H1 (cell line): ENCODE measurements around the gene RERE. TPM values are rescaled to one million over a fixed set of nuclear protein-coding genes. Genes with fewer than 3 reads are reported as not detected.

ENCODE experiments used
- CTCF ChIA-PET: fragments of 300-600 bp; sonication (Branson Sonifier 250); formaldehyde crosslinking; loops from one replicate; lab custom pipeline; 2021; ENCODE audit not compliant: partially characterized antibody; lab: Charles Lee
- POLR2A ChIA-PET: fragments of 300-600 bp; sonication (Branson Sonifier 250); formaldehyde crosslinking; loops from one replicate; lab custom pipeline; 2021; ENCODE audit warnings: inconsistent platforms; ENCODE audit not compliant: partially characterized antibody; lab: Charles Lee
- DNase-seq, 2 experiments: peaks; one replicate each; pipeline versions ENCODE4 v3.0.0 to v3.0.0-alpha.2; 2010 to 2022; ENCODE audit warnings: low spot score in 2 of 2, low read depth in 1 of 2, mixed read lengths in 1 of 2
- FAIRE-seq: peaks from 2 replicates; lab custom pipeline; 2011; peaks lifted over from hg19 to GRCh38; lab: Jason Lieb, UNC
- H2AFZ ChIP-seq: 2 replicates; pipeline ENCODE4 v1.8.1; 2012; ENCODE audit warnings: low read length, inconsistent platforms
- H2AK5ac ChIP-seq: 2 replicates; pipeline ENCODE4 v1.6.1; 2013; ENCODE audit warnings: low read depth, low read length
- H2BK120ac ChIP-seq: replicated peaks from 2 replicates; pipeline ENCODE3; 2013; ENCODE audit warnings: low read depth, low read length, inconsistent platforms
- H2BK12ac ChIP-seq: 2 replicates; pipeline ENCODE4 v1.6.1; 2013; ENCODE audit warnings: low read depth, low read length
- H2BK15ac ChIP-seq: 2 replicates; pipeline ENCODE4 v1.6.1; 2013; ENCODE audit warnings: low read length
- H2BK20ac ChIP-seq: 2 replicates; pipeline ENCODE4 v1.6.1; 2013; ENCODE audit warnings: low read length
- H2BK5ac ChIP-seq: 2 replicates; pipeline ENCODE4 v1.6.1; 2013; ENCODE audit warnings: low read depth, low read length
- H3K14ac ChIP-seq: 2 replicates; pipeline ENCODE4 v1.6.1; 2013; ENCODE audit warnings: inconsistent platforms; ENCODE audit not compliant: insufficient read length
- H3K18ac ChIP-seq: 2 replicates; pipeline ENCODE4 v1.6.1; 2013; ENCODE audit warnings: low read length; ENCODE audit errors: extremely low read depth
- H3K23ac ChIP-seq: 2 replicates; pipeline ENCODE4 v1.6.1; 2013; ENCODE audit warnings: inconsistent platforms; ENCODE audit not compliant: insufficient read length
- H3K23me2 ChIP-seq: 2 replicates; pipeline ENCODE4 v1.6.1; 2013; ENCODE audit warnings: low read depth, low read length
- H3K27ac ChIP-seq: 2 replicates; pipeline ENCODE4 v1.6.1; 2011; ENCODE audit warnings: low read depth, low read length, inconsistent platforms
- H3K27me3 ChIP-seq, 4 experiments: replicated peaks in 1 of 4; 1 replicate in 1 of 4; 2 replicates in 3 of 4; pipeline versions ENCODE4 v1.6.1 to v1.8.1; 2011 to 2013; ENCODE audit warnings: low read length in 3 of 4, mild to moderate bottlenecking in 3 of 4, inconsistent platforms in 2 of 4, mixed read lengths in 2 of 4, moderate library complexity in 1 of 4; ENCODE audit not compliant: control insufficient read depth in 3 of 4, insufficient read depth in 3 of 4; ENCODE audit errors: extremely low read depth in 1 of 4
- H3K36me3 ChIP-seq, 4 experiments: 2 replicates each; pipeline versions ENCODE4 v1.6.1 to v1.8.1; 2011 to 2013; ENCODE audit warnings: mild to moderate bottlenecking in 4 of 4, low read length in 3 of 4, moderate library complexity in 2 of 4, control low read depth in 1 of 4, inconsistent platforms in 1 of 4; ENCODE audit not compliant: insufficient read depth in 4 of 4, control insufficient read depth in 2 of 4
- H3K4ac ChIP-seq: replicated peaks from 2 replicates; pipeline ENCODE3; 2013; ENCODE audit warnings: low read length, low read depth, mixed read lengths, inconsistent platforms; ENCODE audit not compliant: insufficient read length
- H3K4me1 ChIP-seq, 4 experiments: replicated peaks in 1 of 4; 1 replicate in 1 of 4; 2 replicates in 3 of 4; pipeline versions ENCODE4 v1.6.1 to v1.8.1; 2011 to 2013; ENCODE audit warnings: low read length in 3 of 4, inconsistent platforms in 2 of 4, mixed read lengths in 1 of 4; ENCODE audit not compliant: insufficient read depth in 4 of 4, control insufficient read depth in 3 of 4
- H3K4me2 ChIP-seq, 2 experiments: 2 replicates each; pipeline versions ENCODE4 v1.6.1 to v1.8.1; 2011 to 2013; ENCODE audit warnings: low read depth in 2 of 2, low read length in 2 of 2, control low read depth in 1 of 2, inconsistent platforms in 1 of 2, mild to moderate bottlenecking in 1 of 2; ENCODE audit not compliant: insufficient read depth in 1 of 2
- H3K4me3 ChIP-seq, 4 experiments: fragments of 200-600, 300-600 bp in 1 of 4; sonication (generic), shearing (Covaris generic), sonication (Bioruptor Twin) in 1 of 4; 2 replicates each; pipeline versions ENCODE4 v1.5.1 to v1.8.1; 2011 to 2016; ENCODE audit warnings: low read length in 4 of 4, low read depth in 3 of 4, control low read depth in 2 of 4, inconsistent platforms in 2 of 4, mild to moderate bottlenecking in 2 of 4, mixed read lengths in 1 of 4, moderate library complexity in 1 of 4; ENCODE audit not compliant: insufficient read depth in 2 of 4; ENCODE audit errors: extremely low read depth in 1 of 4
- H3K56ac ChIP-seq: replicated peaks from 2 replicates; pipeline ENCODE3; 2013; ENCODE audit warnings: low read depth, mild to moderate bottlenecking, mixed read lengths, low read length, inconsistent platforms; ENCODE audit not compliant: insufficient read length
- H3K79me1 ChIP-seq: 2 replicates; pipeline ENCODE4 v1.6.1; 2013; ENCODE audit warnings: low read depth, low read length, control low read depth
- H3K79me2 ChIP-seq, 2 experiments: 2 replicates each; pipeline versions ENCODE4 v1.6.1 to v1.8.1; 2012 to 2013; ENCODE audit warnings: low read length in 2 of 2, mild to moderate bottlenecking in 2 of 2, inconsistent platforms in 1 of 2; ENCODE audit not compliant: insufficient read depth in 2 of 2, control insufficient read depth in 1 of 2
- H3K9ac ChIP-seq, 4 experiments: replicated peaks in 1 of 4; 1 replicate in 1 of 4; 2 replicates in 3 of 4; pipeline versions ENCODE4 v1.6.1 to v1.8.1; 2011 to 2013; ENCODE audit warnings: low read depth in 3 of 4, low read length in 3 of 4, control low read depth in 2 of 4, mild to moderate bottlenecking in 2 of 4, moderate library complexity in 2 of 4, inconsistent platforms in 1 of 4; ENCODE audit errors: extremely low read depth in 1 of 4
- H3K9me3 ChIP-seq, 2 experiments: 2 replicates each; pipeline versions ENCODE4 v1.6.1 to v1.8.1; 2012 to 2013; ENCODE audit warnings: mild to moderate bottlenecking in 2 of 2, moderate library complexity in 2 of 2, control low read depth in 1 of 2, inconsistent platforms in 1 of 2, low read depth in 1 of 2, low read length in 1 of 2, mixed read lengths in 1 of 2; ENCODE audit not compliant: insufficient read depth in 2 of 2
- H4K20me1 ChIP-seq, 2 experiments: replicated peaks in 1 of 2; 2 replicates each; pipeline versions ENCODE3 to v1.8.1; 2011 to 2013; ENCODE audit warnings: inconsistent platforms in 2 of 2, low read length in 2 of 2, mild to moderate bottlenecking in 1 of 2; ENCODE audit not compliant: insufficient read depth in 2 of 2, control insufficient read depth in 1 of 2
- H4K5ac ChIP-seq: 2 replicates; pipeline ENCODE4 v1.6.1; 2013; ENCODE audit warnings: low read length, low read depth, mixed read lengths, inconsistent platforms; ENCODE audit not compliant: insufficient read length
- H4K8ac ChIP-seq: 2 replicates; pipeline ENCODE4 v1.8.0; 2013; ENCODE audit warnings: mild to moderate bottlenecking, moderate library complexity, low read length, inconsistent platforms; ENCODE audit not compliant: insufficient read depth; ENCODE audit errors: extremely low read depth
- H4K91ac ChIP-seq: replicated peaks from 2 replicates; pipeline ENCODE3; 2013; ENCODE audit warnings: low read length, mixed read lengths, inconsistent platforms; ENCODE audit not compliant: insufficient read length
- ASH2L ChIP-seq: fragments of 200-600, 300-600 bp; sonication (generic); IDR thresholded peaks from one replicate; pipeline ENCODE4 v1.7.1; 2017; ENCODE audit warnings: low read length
- KDM4A ChIP-seq: IDR thresholded peaks from one replicate; pipeline ENCODE4 v1.7.1; 2012; ENCODE audit warnings: low read depth, mild to moderate bottlenecking, moderate library complexity, low read length, inconsistent platforms; ENCODE audit not compliant: severe bottlenecking
- RBBP5 ChIP-seq: IDR thresholded peaks from 2 replicates; pipeline ENCODE4 v1.7.1; 2012; ENCODE audit warnings: low read depth, mild to moderate bottlenecking, inconsistent platforms, low read length, moderate library complexity, borderline replicate concordance
- WGBS, 2 experiments: shearing (Covaris generic) in 1 of 2; methylation state at CpG; one replicate each; pipeline versions ENCODE4 v1.1.6 to v1.1.7; 2013 to 2015; ENCODE audit warnings: low lambda C conversion rate in 2 of 2, mixed read lengths in 2 of 2, inconsistent platforms in 1 of 2, low coverage in 1 of 2, missing lambda C conversion rate in 1 of 2; ENCODE audit not compliant: insufficient replicate concordance in 2 of 2, insufficient coverage in 1 of 2, insufficient read length in 1 of 2; ENCODE audit errors: extremely low coverage in 1 of 2, missing lambda C conversion rate in 1 of 2; 5-methylcytosine and 5-hydroxymethylcytosine counted together
- polyA plus RNA-seq, 7 experiments: library from polyadenylated mRNA; depleted of rRNA in 3 of 7; stranded (reverse) in 5 of 7; unstranded in 2 of 7; fragments of >200 nt in 5 of 7; fragments of 200-250 nt in 2 of 7; gene quantifications; 1 replicate in 5 of 7; 2 replicates in 1 of 7; 4 replicates in 1 of 7; pipeline versions ENCODE4 v1.2.1 to v1.2.3, GENCODE V29; 2011 to 2013; ENCODE audit warnings: missing spikeins in 2 of 7, mixed read lengths in 2 of 7
- total RNA-seq: library from RNA; stranded (reverse); fragmentation: NEBNext Ultra II Directional; extraction: Animal tissue kit (Norgen Biotek cat#: 25700); gene quantifications from 2 replicates; pipeline ENCODE4 v1.2.1, GENCODE V29; 2021

The RERE gene
- total and polyA plus RNA-seq, 2 of the 8 experiments (the other 6 are each of a cell fraction or from before 2014, with no cell fraction given) = 15.3 to 142 TPM

DNA sequence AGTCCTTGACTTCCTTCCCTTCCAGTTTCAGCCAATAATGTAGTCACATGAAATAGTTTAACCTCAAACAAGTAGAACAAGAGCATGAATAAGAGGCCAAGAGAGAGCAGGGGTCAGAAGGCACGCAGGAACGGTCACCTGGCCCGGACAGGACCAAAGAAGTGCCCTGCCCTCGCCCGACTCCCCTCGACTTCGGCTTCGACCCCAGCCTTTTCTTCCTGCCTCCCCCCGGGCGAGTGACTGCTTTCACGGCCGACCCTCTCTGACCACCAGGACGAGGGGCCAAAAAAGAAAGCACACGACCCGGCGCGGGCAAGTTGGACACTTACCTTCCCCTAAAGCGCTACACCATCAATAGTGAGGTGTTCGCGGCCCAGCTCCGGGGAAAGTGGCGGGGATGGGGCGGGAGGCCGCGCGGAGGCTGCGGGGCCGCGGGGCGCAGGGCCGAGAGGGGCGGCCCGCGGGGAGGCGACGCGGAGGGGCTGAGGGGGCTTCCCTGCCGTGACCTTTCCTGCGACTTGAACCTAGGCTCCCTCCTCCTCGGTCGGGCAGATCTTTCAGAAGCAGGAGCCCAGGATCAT lies 519 bp downstream of the RERE start:
- Histone ChIP-seq H3K79me1 (0 out of 2 replicates have a peak, but pooled peaks cover 2% of the 10 kb centered on the region), H3K4me3 (peak overlapping the region; percentile 89 to 95 (median 92)), H2BK12ac (no peak overlapping the region; the same call in 1 of the 2 replicates), H3K23ac (no peak overlapping the region), H2BK5ac (peak overlapping the region; percentile 87; the same call in 1 of the 2 replicates), H2BK20ac (no peak overlapping the region), H3K56ac (peak overlapping the region; percentile 94), H4K91ac (peak overlapping the region; percentile 95), H4K5ac (peak overlapping the region; percentile 85), H4K8ac (peak overlapping the region; percentile 96), H4K20me1 (peaks cover 1 to 3% of the 10 kb centered on the region in 2 experiments), H3K9ac (peak overlapping the region; percentile 87 to 97 (median 88)), H2AK5ac (no peak overlapping the region), H3K27ac (peak overlapping the region; percentile 89), H3K79me2 (peaks cover 12 to 51% of the 10 kb centered on the region in 2 experiments), H3K18ac (peak overlapping the region; percentile 85), H2AFZ (peak overlapping the region; percentile 28; the same call in 1 of the 2 replicates), H3K4me1 (peaks cover 3 to 7% (median 4%) of the 10 kb centered on the region in 4 experiments; a peak in 5 of 7 replicates), H3K14ac (no peak overlapping the region)
- FAIRE-seq = no peak
- 0% methylated on average over 19 of the region's 41 CpGs; no CpG with 5 or more reads in 1 of the 2 experiments for WGBS, 2 experiments
- CTCF ChIA-PET = interaction anchor here (3.5 kb wide), 1 partner anchor 32 kb away, joined by 27 read pairs; no protein-coding TSS in a partner anchor
- peak; percentile 92 for TF ChIP-seq ASH2L
- peak; percentile 91; the same call in 1 of the 2 replicates for TF ChIP-seq RBBP5
- TF ChIP-seq KDM4A = no peak
- TF ChIP-seq, all 59 proteins: peak for 2
- Histone ChIP-seq H3K27me3 (no peaks in the 10 kb centered on the region), H3K4me2 (peak overlapping the region; percentile 79 to 92), H3K23me2 (peaks cover 5% of the 10 kb centered on the region), H3K36me3 (no peaks in the 10 kb centered on the region), H3K4ac (peak overlapping the region; percentile 87), H2BK15ac (no peak overlapping the region; the same call in 1 of the 2 replicates), H3K9me3 (no peaks in the 10 kb centered on the region), H2BK120ac (no peak overlapping the region)
- POLR2A ChIA-PET = interaction anchor here (0.7 to 1.5 kb wide), 5 partner anchors 23 to 1660 kb away, joined by 3 to 4 read pairs (median 3); no protein-coding TSS in a partner anchor
- peak in 1 of 2 experiments; percentile 70 for DNase-seq
